PC-9 (cell line): ENCODE measurements around the gene ADORA2B.
"Not testable (repeated sequence)": the region's sequence is repeated elsewhere in the genome, so short reads cannot be mapped to it uniquely, and the experiment has no call there.

Source experiments
- EZH2 ChIP-seq: fragments of 200-600 bp; sonication (generic); IDR thresholded peaks from 2 replicates; pipeline ENCODE4 v1.8.0; 2017; ENCODE audit warnings: antibody characterized with exemption, low read depth
- TF ChIP-seq, protein P1 (sequence below): fragments of 200-600 bp; sonication (generic); conservative IDR thresholded peaks from 2 replicates; pipeline ENCODE4 v1.6.1; 2017; ENCODE audit warnings: mixed run types, antibody characterized with exemption, mild to moderate bottlenecking, moderate library complexity

- TF ChIP-seq, protein P1, sequence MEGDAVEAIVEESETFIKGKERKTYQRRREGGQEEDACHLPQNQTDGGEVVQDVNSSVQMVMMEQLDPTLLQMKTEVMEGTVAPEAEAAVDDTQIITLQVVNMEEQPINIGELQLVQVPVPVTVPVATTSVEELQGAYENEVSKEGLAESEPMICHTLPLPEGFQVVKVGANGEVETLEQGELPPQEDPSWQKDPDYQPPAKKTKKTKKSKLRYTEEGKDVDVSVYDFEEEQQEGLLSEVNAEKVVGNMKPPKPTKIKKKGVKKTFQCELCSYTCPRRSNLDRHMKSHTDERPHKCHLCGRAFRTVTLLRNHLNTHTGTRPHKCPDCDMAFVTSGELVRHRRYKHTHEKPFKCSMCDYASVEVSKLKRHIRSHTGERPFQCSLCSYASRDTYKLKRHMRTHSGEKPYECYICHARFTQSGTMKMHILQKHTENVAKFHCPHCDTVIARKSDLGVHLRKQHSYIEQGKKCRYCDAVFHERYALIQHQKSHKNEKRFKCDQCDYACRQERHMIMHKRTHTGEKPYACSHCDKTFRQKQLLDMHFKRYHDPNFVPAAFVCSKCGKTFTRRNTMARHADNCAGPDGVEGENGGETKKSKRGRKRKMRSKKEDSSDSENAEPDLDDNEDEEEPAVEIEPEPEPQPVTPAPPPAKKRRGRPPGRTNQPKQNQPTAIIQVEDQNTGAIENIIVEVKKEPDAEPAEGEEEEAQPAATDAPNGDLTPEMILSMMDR, result not testable (repeated sequence)
- TF ChIP-seq EZH2, result not testable (repeated sequence)
These were observed 34.1 kb downstream of the ADORA2B start for GRCh38 chr17:15979013-15979412.
